Ishikawa (cell line): ENCODE data around the gene ABCC4.
A peak's percentile ranks its signal among the peaks of the same experiment; 100 is the strongest.

Experiments
- CEBPB ChIP-seq: IDR thresholded peaks from 2 replicates; pipeline ENCODE4 v1.6.1; 2012
- CREB1 ChIP-seq: IDR thresholded peaks from 2 replicates; pipeline ENCODE4 v1.6.1; 2012; ENCODE audit warnings: low read depth
- EGR1 ChIP-seq: IDR thresholded peaks from 2 replicates; pipeline ENCODE4 v1.6.1; 2012
- EP300 ChIP-seq: IDR thresholded peaks from 2 replicates; pipeline ENCODE4 v1.6.1; 2012; ENCODE audit warnings: borderline replicate concordance
- FOXM1 ChIP-seq: IDR thresholded peaks from 2 replicates; pipeline ENCODE4 v1.6.1; 2012; ENCODE audit warnings: low read depth, borderline replicate concordance
- NFIC ChIP-seq: IDR thresholded peaks from 2 replicates; pipeline ENCODE4 v1.6.1; 2012
- RAD21 ChIP-seq: IDR thresholded peaks from 2 replicates; pipeline ENCODE4 v1.6.1; 2012; ENCODE audit warnings: low read depth
- REST ChIP-seq: IDR thresholded peaks from 2 replicates; pipeline ENCODE4 v1.6.1; 2012; ENCODE audit warnings: low read depth, mild to moderate bottlenecking
- TAF1 ChIP-seq: IDR thresholded peaks from 2 replicates; pipeline ENCODE4 v1.6.1; 2012; ENCODE audit warnings: low read depth, mild to moderate bottlenecking
- TCF12 ChIP-seq: IDR thresholded peaks from 2 replicates; pipeline ENCODE4 v1.6.1; 2012; ENCODE audit warnings: low read depth
- TEAD4 ChIP-seq: IDR thresholded peaks from 2 replicates; pipeline ENCODE4 v1.6.1; 2012
- YY1 ChIP-seq: IDR thresholded peaks from 2 replicates; pipeline ENCODE4 v1.6.1; 2012; ENCODE audit warnings: low read depth
- ZBTB7A ChIP-seq: IDR thresholded peaks from 2 replicates; pipeline ENCODE4 v1.6.1; 2012; ENCODE audit warnings: low read depth
- TF ChIP-seq, protein P1 (sequence below): IDR thresholded peaks from 2 replicates; pipeline ENCODE4 v1.6.1; 2012
- TF ChIP-seq, protein P2 (sequence below): IDR thresholded peaks from 2 replicates; pipeline ENCODE4 v1.6.1; 2012

ABCC4 gene

GRCh38 chr13:94993616-94994015 is 307.6 kb downstream of the ABCC4 start:
- no peak for TF ChIP-seq TAF1
- TF ChIP-seq FOXM1, result no peak
- TF ChIP-seq ZBTB7A, result no peak
- no peak for TF ChIP-seq TCF12
- no peak for TF ChIP-seq EGR1
- TF ChIP-seq, protein P1, sequence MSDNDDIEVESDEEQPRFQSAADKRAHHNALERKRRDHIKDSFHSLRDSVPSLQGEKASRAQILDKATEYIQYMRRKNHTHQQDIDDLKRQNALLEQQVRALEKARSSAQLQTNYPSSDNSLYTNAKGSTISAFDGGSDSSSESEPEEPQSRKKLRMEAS, result no peak
- TF ChIP-seq CREB1, result no peak
- TF ChIP-seq RAD21, result no peak
- TF ChIP-seq REST, result no peak
- no peak for TF ChIP-seq CEBPB
- TF ChIP-seq NFIC, result no peak

- TF ChIP-seq REST, result no peak
- peak; percentile 43 for TF ChIP-seq NFIC
- TF ChIP-seq, protein P1, result no peak
- peak; percentile 57 for TF ChIP-seq EP300
- TF ChIP-seq RAD21, result no peak; the same call in 1 of the 2 replicates
- TF ChIP-seq, protein P2, sequence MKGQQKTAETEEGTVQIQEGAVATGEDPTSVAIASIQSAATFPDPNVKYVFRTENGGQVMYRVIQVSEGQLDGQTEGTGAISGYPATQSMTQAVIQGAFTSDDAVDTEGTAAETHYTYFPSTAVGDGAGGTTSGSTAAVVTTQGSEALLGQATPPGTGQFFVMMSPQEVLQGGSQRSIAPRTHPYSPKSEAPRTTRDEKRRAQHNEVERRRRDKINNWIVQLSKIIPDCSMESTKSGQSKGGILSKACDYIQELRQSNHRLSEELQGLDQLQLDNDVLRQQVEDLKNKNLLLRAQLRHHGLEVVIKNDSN, result no peak
- peak; percentile 40; the same call in 1 of the 2 replicates for TF ChIP-seq TCF12
- TF ChIP-seq YY1, result no peak
- no peak for TF ChIP-seq CREB1
- no peak for TF ChIP-seq ZBTB7A
- peak; percentile 95 for TF ChIP-seq CEBPB
- no peak for TF ChIP-seq EGR1
- TF ChIP-seq FOXM1, result no peak; the same call in 1 of the 2 replicates
- 0 out of 2 replicates have a peak, but pooled peaks have one; percentile 14 for TF ChIP-seq TEAD4
- TF ChIP-seq TAF1, result no peak
Measured at GRCh38 chr13:94992036-94992960, 309.0 kb downstream of the ABCC4 start.

GRCh38 chr13:94988654-94989053 is 312.6 kb downstream of the ABCC4 start:
- TF ChIP-seq REST, result no peak
- TF ChIP-seq CREB1, result no peak

GRCh38 chr13:94987869-94988268 is 313.4 kb downstream of the ABCC4 start:
- TF ChIP-seq, protein P2, result no peak
- TF ChIP-seq, protein P1, result no peak
- TF ChIP-seq EP300, result no peak
- no peak for TF ChIP-seq ZBTB7A
- no peak for TF ChIP-seq YY1
- TF ChIP-seq CEBPB, result no peak
- no peak for TF ChIP-seq CREB1
- no peak for TF ChIP-seq TEAD4
